ENCODE results near the gene NKAIN2. TPM values are rescaled to one million over a fixed set of nuclear protein-coding genes. Genes with fewer than 3 reads are reported as not detected.
A peak's percentile ranks its signal among the peaks of the same experiment; 100 is the strongest.

NKAIN2 gene
- total RNA-seq, 3 donors from 2014 or later: 0.48 to 1.8 TPM; not detected in 1

GRCh38 chr6:124868481-124868880 lies 1064.8 kb downstream of the NKAIN2 start:
- intact Hi-C loops (cut with DNase I; ENCODE audit: low total_unique reads): no loop called here
- H3K36me3 ChIP-seq: no peaks in the 10 kb centered on the region
- H3K4me1 ChIP-seq: no peaks in the 10 kb centered on the region
- DNase-seq (ENCODE audit: low spot score in 2 of 2): no peak
- H3K27ac ChIP-seq: no peak overlapping the region
- no peaks in the 10 kb centered on the region for H3K9me3 ChIP-seq
- no peak overlapping the region for H3K4me3 ChIP-seq
- TF ChIP-seq CTCF (IDR thresholded peaks at IDR 0.05) (no peak), POLR2A (IDR thresholded peaks at IDR 0.05) (no peak), POLR2AphosphoS5 (IDR thresholded peaks at IDR 0.05) (no peak)
- H3K27me3 ChIP-seq: no peaks in the 10 kb centered on the region

GRCh38 chr6:124869416-124869815 lies 1065.8 kb downstream of the NKAIN2 start:
- H3K4me1 ChIP-seq: no peaks in the 10 kb centered on the region
- intact Hi-C loops (cut with DNase I; ENCODE audit: low total_unique reads): no loop called here
- no peaks in the 10 kb centered on the region for H3K36me3 ChIP-seq
- no peaks in the 10 kb centered on the region for H3K9me3 ChIP-seq
- no peaks in the 10 kb centered on the region for H3K27me3 ChIP-seq
- no peak for DNase-seq (ENCODE audit: low spot score in 2 of 2)
- TF ChIP-seq POLR2AphosphoS5 (IDR thresholded peaks at IDR 0.05) (no peak), POLR2A (IDR thresholded peaks at IDR 0.05) (no peak), CTCF (IDR thresholded peaks at IDR 0.05) (no peak)
- H3K27ac ChIP-seq: no peak overlapping the region
- no peak overlapping the region for H3K4me3 ChIP-seq

GRCh38 chr6:124870611-124871459 lies 1067.2 kb downstream of the NKAIN2 start:
- Histone ChIP-seq H3K27ac (no peak overlapping the region), H3K4me3 (no peak overlapping the region), H3K36me3 (no peaks in the 10 kb centered on the region), H3K27me3 (no peaks in the 10 kb centered on the region), H3K9me3 (no peaks in the 10 kb centered on the region), H3K4me1 (no peaks in the 10 kb centered on the region)
- no peak for DNase-seq (ENCODE audit: low spot score in 2 of 2)
- TF ChIP-seq POLR2AphosphoS5 (IDR thresholded peaks at IDR 0.05) (no peak), POLR2A (IDR thresholded peaks at IDR 0.05) (no peak), CTCF (IDR thresholded peaks at IDR 0.05) (peak in 2 of 3 donors; percentile 69 to 77)
- intact Hi-C loops (cut with DNase I; ENCODE audit: low total_unique reads): no loop called here

- Histone ChIP-seq H3K9me3 (no peaks in the 10 kb centered on the region), H3K27ac (no peak overlapping the region)
- intact Hi-C loops (cut with DNase I; ENCODE audit: low total_unique reads): no loop called here
These were observed 1068.8 kb downstream of the NKAIN2 start for GRCh38 chr6:124872361-124873065.

More at GRCh38 chr6:124872361-124873065, 1068.8 kb downstream of the NKAIN2 start:
- Histone ChIP-seq H3K36me3 (no peaks in the 10 kb centered on the region), H3K4me1 (no peaks in the 10 kb centered on the region), H3K27me3 (no peaks in the 10 kb centered on the region), H3K4me3 (no peak overlapping the region)
- DNase-seq (ENCODE audit: low spot score in 2 of 2): no peak
- TF ChIP-seq CTCF (IDR thresholded peaks at IDR 0.05): no peak
- TF ChIP-seq POLR2A (IDR thresholded peaks at IDR 0.05): no peak
- TF ChIP-seq POLR2AphosphoS5 (IDR thresholded peaks at IDR 0.05): no peak

Measured in breast epithelium (tissue), 4 donors.